Activated CD4-positive, alpha-beta T cell treated with anti-CD3 and anti-CD28 coated beads, Interleukin-2, amount 50 U/mL, for 16 hours (primary cell): ENCODE data around the gene PFN1.

Experiments
- DNase-seq: peaks from one replicate; pipeline ENCODE4 v3.0.0-alpha.2; 2020

PFN1 gene

DNA sequence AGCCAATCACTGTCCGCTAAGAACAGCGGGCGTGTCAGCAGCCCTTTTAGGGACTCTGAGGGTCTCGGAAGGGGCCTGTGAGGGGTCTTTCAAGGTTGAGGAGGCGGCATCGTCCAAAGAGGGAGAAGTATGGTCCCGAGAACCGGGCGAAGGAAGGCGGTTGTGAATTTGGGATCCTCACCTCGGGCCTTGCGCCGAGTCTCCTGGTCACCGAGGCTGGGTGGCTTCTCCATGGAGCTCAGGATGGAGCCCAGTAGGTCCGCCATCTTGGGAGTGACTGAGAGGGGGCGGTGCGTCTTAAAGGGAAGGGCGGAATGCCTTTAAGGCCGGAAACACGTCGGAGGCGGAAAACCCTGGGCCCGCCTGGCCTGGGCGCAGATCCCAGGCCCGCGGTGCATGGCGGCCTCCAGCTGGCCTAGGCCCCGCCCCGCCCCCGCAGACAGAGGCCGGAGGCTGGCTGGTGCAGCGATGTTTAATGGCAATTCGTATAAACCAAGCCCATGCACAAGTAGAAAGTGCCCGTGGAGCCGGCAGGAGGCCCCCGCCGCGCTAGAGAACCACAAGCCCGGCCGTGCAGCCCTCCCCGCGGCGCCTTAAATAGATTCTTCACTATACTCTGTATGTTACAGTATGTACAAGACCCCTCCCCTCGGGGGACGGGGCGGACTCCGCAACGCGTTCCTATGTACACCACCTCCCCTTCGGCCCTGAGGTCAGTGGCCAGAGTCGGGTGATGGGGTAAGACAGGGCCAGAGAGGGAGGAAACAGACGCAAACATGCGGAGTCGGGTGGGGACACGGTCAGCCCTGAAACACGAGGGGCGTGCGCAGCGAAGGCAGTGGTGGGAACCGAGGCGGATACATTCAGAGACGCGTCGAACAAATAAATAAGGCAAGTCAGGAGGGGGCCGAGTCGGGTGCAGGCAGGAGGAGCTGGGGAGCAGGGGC, 19.5 kb upstream of the PFN1 start, which contains the start of gene SPAG7:
Gene SPAG7 (minus strand): TSS at position 279 of the 947 bp plus-strand sequence. CDS start 13 bp downstream, at position 266.
- peak; percentile 95 for DNase-seq

DNA sequence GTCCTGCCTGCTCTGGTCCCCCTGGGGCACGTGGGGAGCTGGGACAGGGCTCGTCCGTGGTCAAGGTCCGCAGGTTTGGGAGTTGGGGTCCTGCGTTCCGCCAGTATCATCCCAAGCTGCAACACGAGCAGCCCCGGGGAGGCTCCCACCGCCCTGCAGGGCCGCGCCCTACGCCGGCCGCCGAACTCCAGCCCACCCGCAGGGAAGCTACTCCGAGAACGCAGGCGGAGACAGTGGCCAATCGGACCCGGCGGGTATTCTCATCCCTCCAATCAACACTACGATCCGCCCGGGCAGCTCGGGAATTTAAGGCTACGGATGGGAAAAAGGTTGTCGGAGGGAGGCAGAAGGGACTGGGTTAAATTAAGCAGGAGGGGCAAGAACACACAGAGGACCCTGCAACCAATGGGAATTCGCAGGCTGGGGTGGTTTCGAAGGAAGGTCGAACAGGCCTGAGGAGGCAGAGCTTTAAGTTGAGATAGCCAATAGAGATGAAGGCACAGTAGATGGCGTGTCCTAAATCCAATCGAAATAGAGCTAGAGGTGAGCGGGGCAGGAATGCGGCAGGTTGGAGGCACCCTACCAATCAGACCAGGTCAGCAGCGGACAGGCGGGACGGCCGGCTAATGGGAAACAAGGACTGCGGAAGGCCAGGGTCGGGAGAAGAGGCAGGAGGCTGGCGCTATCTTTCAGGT, 18.7 kb upstream of the PFN1 start:
- DNase-seq: peak; percentile 99

DNA sequence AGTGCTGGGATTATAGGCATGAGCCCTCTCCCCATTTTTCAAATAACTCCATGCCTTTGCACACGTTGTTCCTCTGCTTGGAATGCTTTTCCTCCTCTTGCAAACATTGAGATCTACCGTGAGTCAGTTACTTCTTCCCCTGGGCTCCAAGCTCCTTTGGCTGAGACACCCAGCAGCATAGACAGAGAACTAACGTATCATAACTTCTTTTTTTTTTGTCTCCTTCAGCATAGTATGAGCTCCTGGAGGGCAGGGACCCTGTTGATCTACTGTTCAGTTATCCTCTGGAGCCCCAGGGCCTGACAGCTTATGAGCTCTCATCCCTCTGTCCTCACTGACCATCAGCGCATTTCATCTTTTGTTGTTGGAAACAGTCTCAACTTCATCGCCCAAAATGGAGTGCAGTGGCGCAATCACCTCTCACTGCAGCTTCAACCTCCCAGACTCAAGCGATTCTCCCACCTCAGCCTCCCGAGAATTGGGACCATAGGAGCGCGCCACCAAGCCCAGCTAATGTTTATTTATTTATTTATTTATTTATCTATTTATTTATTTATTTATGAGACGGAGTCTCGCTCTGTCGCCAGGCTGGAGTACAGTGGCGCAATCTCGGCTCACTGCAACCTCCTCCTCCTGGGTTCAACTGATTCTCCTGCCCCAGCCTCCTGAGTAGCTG, 17.1 kb upstream of the PFN1 start:
- no peak for DNase-seq

DNA sequence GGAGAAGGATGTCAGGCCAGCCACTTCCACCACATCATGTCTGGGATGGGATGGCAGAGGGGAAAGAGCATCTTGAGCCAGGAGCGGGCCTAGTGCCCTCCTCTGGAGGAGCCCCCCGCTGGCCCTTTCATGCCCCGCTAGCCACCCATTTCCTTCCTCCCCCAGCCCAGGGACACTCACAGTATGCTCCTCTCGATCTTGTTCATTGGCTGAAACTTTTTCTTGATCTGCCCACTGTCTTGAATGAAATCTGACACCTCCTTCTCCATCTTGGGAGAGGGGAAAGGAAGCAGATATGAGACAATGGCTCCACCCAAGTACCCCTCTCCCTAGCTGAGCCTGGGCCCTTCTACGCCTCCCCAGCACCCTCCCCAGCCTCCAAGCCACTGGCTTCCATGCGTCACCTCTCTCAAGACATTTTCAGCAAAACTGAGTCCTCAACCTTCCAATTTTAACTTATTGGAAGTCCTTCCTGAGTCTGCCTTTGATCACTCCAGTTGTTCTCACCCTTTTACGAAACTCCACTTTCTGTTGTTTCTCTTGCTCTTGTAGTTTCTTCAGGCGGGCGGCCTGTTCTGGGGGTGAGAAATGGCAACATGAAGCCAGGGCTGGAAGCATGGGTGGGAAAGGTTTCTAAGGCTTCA, 12.1 kb upstream of the PFN1 start:
- no peak for DNase-seq

DNA sequence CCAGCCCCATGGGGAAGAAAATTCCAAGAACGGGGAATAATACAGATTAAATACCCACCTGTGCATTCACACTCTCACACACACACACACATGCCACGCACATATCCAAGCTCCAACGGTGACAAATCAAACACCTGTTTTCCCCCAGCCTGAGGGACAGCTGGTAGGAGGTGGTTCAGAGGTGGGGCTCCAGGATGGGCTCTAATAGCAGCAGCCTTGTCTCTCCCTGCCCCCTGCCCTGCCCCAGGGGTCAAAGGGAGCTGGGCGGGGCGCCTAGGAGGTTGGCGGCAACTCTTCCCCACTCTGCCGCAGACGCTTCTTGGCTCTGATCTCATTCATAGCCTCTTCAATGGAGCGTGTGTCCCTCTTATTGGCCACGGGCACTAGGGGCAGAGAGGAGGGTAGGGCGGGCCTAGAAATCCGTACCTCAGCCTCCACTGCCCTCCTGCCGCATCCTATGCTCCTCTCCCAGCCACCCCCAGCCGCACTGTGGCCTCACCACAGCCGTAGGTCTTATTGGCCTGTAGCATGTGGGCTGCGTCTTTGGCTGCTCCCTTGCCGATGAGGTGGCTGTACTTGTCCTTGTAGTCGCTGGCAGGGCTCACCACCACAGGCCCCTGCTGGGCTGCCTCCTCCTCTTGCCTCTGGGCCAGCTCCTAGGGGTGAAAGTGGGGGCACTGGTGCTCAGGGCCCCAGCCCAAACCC, 11.1 kb upstream of the PFN1 start:
- DNase-seq: no peak

DNA sequence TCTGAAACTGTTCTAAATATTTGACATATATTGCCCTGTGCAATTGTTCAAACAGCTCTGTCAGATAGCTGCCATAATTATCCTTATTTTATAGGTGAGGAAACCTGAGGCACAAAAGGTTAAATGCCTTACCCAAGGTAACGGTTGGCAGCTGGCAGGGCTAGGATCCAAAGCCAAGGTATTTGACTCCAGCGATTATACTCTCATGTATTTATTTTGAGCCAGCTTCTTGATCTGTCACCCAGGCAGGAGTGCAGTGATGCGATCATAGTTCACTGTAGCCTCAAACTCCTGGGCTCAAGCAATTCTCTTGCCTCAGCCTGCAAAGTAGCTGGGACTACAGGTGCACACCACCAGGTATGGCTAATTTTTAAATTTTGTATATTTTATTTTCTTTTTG, 9.8 kb upstream of the PFN1 start:
- DNase-seq: no peak

DNA sequence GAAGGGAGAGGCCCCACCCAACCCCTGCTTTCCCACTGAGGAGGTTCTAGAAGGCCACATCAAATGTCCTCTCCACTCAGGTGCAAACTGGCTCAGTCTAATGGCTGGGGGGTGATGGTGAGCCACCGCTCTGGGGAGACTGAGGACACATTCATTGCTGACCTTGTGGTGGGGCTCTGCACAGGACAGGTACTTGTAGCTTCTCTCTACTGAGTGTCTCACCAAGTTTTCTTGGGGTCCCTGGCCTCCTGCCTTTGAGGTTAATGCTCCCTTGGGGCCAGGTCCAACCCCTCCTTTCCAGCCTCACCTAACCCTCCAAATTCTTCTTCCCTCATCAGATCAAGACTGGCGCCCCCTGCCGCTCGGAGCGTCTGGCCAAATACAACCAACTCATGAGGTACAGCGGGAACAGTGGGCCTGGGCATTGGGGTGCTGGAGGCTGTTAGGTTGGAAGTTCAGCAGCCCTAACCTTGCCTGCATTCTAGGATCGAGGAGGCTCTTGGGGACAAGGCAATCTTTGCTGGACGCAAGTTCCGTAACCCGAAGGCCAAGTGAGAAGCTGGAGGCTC, 8.2 kb upstream of the PFN1 start:
- peak; percentile 40 for DNase-seq

DNA sequence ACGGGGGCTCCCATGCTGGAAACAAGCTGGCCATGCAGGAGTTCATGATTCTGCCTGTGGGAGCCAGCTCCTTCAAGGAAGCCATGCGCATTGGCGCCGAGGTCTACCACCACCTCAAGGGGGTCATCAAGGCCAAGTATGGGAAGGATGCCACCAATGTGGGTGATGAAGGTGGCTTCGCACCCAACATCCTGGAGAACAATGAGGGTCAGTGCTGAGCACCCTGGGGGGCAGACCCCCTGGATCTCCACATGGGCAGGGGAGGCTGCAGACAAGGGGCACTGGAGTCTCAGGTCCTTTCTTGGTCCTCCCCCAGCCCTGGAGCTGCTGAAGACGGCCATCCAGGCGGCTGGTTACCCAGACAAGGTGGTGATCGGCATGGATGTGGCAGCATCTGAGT, 6.8 kb upstream of the PFN1 start:
- DNase-seq: no peak

DNA sequence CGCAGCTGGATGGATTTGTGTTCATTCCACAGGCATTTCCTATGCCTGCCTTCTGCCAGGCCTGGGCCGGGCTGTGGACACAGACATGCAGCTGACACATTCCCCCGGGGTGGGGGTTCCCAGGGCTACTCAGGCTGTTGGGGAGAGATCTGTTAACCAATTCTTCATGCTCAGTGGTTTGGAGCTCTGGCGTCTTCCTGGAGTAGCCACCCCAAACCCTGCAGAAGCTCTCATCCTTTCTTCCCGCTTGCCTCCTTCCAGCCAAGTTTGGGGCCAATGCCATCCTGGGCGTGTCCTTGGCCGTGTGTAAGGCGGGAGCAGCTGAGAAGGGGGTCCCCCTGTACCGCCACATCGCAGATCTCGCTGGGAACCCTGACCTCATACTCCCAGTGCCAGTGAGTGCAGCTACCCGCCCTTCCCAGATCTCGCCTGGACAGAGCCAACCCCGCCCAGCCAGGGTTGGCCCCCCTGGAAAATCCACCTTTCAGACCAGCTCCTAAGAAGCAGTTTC, 5.2 kb upstream of the PFN1 start:
- no peak for DNase-seq

DNA sequence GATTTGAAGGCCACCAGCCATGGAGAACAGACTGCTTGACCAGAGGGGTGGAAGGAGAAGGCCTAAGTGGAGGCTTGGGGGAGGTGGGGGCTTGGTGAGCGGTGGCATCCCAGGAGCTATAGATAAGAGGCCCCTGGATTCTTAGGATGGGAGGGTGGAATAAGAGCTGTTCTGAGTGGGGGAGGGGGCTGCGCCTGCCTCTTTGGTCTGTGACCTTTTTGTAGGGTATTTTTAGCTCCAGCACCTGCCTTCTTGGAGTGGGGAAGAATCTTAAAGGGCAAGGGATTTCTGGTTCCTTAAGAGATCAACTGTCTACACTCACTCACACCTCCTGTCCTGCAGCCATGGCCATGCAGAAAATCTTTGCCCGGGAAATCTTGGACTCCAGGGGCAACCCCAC, 3.2 kb upstream of the PFN1 start:
- no peak for DNase-seq

DNA sequence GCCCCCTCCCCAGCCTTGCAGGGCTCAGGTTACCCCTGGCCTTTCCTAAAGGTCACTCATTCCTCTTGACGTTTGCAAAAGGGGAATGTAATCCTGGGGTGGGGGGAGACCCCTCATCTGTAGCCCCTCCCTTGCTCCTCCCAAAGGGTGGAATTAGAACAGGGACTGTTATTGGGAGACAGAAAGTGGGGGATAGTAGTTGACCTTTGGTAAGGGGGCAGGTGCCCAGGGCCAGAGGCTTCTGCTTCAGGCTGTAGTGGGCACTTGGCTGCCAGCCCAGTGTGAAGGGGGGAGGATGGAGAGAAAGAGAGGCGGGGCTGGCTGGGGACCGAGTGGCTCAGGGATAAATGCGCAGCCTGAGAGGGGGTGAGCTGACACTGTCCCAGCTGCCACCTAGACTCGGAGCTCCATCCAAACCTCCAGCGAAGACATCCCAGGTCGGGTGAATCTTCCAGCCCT, 2.4 kb upstream of the PFN1 start, which contains the start of gene ENO3:
Gene ENO3 (plus strand): TSS at position 374 of the 459 bp plus-strand sequence. CDS start 711 bp downstream, outside the sequence.
- no peak for DNase-seq

DNA sequence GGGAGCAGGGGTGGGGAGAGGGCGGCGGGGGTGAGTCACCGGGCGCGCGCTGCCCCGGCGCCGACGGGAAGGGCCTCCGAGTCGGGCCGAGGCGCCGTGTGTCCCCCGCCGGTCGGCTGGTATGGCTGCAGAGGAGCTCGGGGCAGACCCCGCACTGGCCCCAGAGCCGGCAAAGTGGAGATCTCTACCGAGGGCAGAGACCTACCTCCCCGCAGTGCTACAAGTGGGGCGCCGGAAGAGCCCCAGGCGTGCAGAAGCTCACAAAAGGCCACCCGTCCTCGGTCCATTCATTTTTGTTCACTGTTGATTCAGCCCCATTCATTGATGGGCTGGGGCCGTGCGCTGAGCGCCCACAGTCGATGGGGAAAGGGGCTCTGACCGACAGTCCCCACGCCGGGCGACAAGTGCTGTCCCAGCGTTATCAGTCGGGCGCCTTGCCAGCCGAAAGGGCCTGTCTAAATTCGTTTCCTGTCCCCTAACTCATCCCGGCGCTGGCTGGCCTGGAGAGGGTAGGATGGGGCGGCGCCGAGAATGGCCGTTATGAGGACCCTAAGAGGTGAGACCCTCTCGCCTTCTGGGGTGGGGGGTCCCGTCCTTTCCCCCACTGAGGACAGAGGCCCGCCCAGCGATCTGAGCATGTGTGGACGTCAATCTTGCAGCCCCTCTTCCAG, 1.9 kb upstream of the PFN1 start:
- DNase-seq: peak; percentile 44

DNA sequence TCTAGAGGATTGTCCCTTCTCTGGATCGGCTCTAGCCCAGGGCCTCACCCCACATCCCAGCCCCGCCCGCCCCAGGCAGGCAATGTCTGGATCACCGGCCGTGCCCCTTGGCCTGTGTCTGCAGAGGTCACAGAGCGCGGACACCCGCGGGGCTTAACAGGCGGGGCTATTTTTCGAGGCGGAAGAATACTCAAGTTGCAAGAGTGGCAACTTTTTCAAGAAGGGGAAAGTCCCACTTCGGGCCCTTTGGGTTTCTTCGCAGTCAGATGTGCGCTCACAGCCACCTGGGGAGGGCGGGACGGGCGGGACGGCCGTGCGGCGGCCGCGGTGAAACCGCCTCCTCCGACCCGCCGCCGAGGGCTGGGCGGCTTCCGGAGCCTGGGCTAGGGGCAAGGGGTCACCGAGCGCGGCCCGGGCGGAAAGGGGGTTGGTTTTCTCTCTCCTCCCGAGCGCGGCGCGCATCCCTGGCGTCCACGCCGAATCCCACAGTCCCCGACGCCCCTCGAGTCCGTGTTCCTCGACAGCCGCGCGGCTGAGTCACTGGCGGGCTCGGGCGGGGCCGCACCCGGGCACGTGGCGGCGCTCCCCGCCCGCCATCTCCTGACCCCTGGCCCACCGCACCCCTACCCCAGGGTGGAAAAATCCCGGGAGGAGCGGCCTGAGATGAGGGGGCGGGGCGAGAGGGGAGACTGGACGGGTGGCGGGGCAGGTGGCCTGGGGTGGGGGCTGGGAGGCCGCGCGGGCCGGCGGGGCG, 1.2 kb upstream of the PFN1 start:
- DNase-seq: peak; percentile 89

DNA sequence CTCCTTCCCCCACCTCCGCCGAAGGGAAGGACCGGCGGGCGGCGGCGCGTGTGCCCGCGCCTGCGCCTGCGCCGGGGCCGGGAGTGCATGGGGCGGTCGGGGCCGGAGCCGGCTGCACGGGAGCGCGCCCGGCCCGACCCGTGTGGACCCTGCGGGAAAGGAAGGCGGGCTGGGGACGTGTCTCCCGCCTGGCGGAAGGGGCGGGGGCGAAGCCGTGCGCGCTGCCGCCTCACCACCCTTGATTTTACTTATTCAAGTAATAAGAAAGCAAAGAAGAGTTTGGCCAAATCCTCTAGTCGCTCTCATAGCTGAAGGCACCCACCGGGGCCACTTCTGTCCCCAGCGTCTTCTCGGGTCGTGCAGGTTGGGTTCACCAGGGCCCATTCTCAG, 596 bp upstream of the PFN1 start:
- peak; percentile 85 for DNase-seq

DNA sequence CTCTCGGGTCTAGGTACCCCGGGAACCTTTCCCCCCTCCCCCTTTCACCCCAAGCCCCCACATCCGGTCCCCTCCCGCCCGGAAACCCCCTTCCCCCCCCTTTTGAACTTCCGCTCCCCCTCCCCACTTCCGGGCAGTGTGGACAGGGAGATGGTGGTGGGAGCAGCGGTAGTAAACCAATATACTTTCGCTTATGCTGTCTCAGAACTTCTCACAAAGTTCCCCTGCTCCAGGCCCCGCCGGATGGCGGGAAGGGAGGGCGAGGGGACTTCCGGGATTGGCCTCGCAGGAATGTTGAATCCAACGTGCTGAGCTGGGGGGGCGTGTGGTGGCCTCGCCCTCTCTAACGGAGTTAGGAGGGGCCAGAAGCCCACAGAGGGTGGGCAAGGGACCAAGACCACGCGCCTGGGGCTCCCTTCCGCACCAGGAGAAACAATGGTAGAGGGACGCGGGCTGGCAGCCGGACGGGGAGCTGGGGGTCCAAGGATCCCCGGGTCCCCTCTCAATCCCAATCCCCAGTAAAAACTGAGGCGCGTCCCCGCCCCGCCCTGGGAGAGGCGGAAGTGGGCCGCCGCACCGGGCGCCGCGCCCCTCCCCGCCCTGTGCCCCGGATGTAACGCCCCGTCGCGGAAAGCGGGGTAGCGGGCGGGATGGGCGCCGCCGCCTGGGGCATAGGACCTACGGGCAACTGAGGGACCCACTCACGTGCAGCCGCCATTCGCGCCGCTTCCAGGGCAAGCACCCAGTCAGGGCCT, 742 bp downstream of the PFN1 start:
- peak; percentile 83 for DNase-seq

DNA sequence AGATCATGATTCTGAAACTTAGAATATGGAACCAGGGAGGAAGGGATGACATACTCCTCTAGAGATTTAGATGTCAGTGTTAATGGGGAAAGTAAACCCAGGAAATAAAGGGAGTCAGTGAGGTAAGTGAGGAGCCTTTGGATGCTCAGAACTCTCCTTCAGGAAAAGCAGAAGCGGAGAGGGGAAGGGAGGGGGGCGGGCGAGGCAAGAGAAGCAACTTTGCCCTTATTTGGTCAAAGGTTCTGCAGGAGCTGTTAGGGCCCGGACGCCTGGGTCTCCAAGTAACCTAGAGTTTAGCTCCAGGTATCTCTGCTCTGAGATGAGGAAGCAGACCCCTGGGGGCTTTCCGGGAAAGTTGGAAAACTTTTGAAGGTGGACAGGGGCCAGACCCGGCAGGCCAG, 1.3 kb downstream of the PFN1 start:
- no peak for DNase-seq

DNA sequence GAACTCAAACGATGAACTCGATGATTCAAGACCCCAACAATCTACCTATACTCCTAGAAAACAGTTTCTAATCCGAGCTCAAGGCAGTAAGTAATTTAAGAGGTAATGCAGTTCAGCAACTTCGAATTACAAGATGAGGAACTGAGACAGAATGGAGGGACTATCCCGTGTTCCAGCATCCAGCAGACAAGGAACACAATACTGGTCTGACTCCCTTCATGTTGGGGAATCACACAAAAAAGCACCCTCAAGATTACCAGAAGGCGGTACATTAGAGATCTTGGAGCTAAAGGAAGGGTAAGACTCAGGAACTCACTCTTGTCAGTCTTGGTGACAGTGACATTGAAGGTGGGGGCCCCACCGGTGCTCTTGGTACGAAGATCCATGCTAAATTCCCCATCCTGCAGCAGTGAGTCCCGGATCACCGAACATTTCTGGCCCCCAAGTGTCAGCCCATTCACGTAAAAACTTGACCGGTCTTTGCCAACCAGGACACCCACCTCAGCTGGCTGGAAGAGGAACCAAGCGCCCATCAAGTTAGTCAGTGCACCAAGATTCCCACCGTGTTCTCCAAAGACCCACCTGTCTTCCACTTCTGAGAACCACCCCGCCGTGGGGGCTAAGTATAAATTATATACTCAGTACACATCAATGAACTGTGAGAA, 1.9 kb downstream of the PFN1 start:
- DNase-seq: peak; percentile 18

DNA sequence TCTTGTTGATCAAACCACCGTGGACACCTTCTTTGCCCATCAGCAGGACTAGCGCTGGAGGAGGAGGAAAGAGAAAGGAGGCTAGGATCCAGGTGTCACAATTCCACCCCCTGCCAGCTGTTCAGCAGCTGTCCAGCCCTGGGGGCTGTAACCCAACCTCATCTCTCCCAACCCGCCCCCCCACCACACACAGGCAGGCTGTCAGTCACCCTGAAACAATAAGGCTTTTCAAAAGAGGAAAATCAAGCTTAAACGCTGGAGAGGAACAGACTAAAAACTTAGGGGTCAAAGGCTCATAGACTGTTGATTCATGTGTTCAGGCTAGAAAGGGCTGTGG, 2.4 kb downstream of the PFN1 start:
- DNase-seq: no peak
